ENCODE results near the gene DAPP1.

DNA sequence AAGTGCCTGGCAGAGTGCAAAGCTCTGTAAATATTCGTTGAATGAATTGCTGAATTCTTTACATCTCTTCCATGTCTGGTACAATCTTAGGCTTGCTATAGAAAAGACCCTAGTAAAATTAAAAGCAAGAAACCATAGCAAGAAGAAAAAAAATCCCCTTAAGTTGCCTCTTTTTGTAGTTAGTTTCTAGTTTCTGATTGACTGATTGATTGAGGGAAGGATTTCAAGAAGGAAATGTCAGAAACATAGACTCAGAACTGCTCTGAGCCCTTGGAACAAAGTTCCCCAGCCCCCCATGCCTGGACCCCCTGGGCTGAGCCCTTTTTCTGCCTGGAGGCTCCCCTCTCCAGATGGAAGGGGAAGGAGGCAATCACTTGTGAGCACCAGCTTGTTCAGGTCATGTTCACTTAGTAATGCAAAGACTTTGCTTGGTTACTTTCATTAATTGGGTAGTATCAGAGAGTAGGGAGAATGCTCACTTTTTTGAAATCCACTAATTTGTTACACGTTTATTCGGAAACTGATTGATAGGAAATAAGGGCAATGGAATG lies 35.6 kb downstream of the DAPP1 start:
- TF ChIP-seq, protein P1, sequence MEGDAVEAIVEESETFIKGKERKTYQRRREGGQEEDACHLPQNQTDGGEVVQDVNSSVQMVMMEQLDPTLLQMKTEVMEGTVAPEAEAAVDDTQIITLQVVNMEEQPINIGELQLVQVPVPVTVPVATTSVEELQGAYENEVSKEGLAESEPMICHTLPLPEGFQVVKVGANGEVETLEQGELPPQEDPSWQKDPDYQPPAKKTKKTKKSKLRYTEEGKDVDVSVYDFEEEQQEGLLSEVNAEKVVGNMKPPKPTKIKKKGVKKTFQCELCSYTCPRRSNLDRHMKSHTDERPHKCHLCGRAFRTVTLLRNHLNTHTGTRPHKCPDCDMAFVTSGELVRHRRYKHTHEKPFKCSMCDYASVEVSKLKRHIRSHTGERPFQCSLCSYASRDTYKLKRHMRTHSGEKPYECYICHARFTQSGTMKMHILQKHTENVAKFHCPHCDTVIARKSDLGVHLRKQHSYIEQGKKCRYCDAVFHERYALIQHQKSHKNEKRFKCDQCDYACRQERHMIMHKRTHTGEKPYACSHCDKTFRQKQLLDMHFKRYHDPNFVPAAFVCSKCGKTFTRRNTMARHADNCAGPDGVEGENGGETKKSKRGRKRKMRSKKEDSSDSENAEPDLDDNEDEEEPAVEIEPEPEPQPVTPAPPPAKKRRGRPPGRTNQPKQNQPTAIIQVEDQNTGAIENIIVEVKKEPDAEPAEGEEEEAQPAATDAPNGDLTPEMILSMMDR (IDR thresholded peaks at IDR 0.05), result no peak
- no peak for TF ChIP-seq POLR2A (IDR thresholded peaks at IDR 0.05)
